ENCODE measurements around the gene HEY2. TPM values are rescaled to one million over a fixed set of nuclear protein-coding genes. Genes with fewer than 3 reads are reported as not detected.

The HEY2 gene
- total and polyA plus RNA-seq, 2 of the 8 experiments (the other 6 are each of a cell fraction or from before 2014, with no cell fraction given) = 9.1 to 16.2 TPM

DNA sequence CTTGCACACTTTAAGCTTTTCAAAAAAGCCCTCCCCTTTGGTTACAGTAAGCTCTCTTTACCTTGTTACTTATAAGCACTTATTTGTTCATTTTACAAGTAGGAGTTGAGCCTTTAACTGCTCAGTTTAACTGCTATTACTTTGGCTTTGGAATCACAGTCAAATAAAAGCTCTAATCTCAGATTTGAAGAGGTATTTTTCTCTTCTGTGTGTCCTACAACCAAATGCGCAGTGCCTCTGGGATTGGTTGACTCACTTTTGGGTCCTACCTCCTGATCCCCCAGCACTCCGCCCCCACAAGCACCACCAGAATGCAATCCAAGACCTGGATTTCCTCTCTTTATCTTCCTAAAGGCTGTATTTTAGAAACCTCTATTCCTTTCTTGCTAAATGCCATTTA is 43.8 kb downstream of the HEY2 start:
- Histone ChIP-seq H3K79me2 (ENCODE audit: control insufficient read depth in 1 of 2, insufficient read depth in 2 of 2, low read length in 2 of 2) (0 out of 4 replicates have a peak, but pooled peaks cover 0 to 5% of the 10 kb centered on the region in 2 experiments), H4K20me1 (replicated peaks in 1 of 2; ENCODE audit: control insufficient read depth in 1 of 2, insufficient read depth in 2 of 2, low read length in 2 of 2) (no peaks in the 10 kb centered on the region), H3K36me3 (ENCODE audit: control insufficient read depth in 2 of 4, insufficient read depth in 4 of 4, low read length in 3 of 4) (no peaks in the 10 kb centered on the region), H4K5ac (ENCODE audit: insufficient read length, low read depth, low read length) (no peak overlapping the region), H3K4ac (replicated peaks; ENCODE audit: insufficient read length, low read depth, low read length) (no peak overlapping the region), H3K4me3 (ENCODE audit: extremely low read depth in 1 of 4, insufficient read depth in 2 of 4, low read depth in 3 of 4, low read length in 4 of 4) (no peak overlapping the region), H2BK15ac (ENCODE audit: low read length) (no peak overlapping the region), H3K4me1 (replicated peaks in 1 of 4; ENCODE audit: control insufficient read depth in 3 of 4, insufficient read depth in 4 of 4, low read length in 3 of 4) (peaks cover 2 to 10% (median 4%) of the 10 kb centered on the region in 4 experiments; a peak in 4 of 7 replicates), H3K14ac (ENCODE audit: insufficient read length) (no peak overlapping the region), H2BK120ac (replicated peaks; ENCODE audit: low read depth, low read length) (no peak overlapping the region), H3K27me3 (replicated peaks in 1 of 4; ENCODE audit: control insufficient read depth in 3 of 4, extremely low read depth in 1 of 4, insufficient read depth in 3 of 4, low read length in 3 of 4) (no peaks in the 10 kb centered on the region; a peak in 1 of 7 replicates), H2AFZ (ENCODE audit: low read length) (no peak overlapping the region), H3K23ac (ENCODE audit: insufficient read length) (no peak overlapping the region), H4K8ac (ENCODE audit: extremely low read depth, insufficient read depth, low read length) (no peak overlapping the region), H3K23me2 (ENCODE audit: low read depth, low read length) (peaks cover 11% of the 10 kb centered on the region), H2BK12ac (ENCODE audit: low read depth, low read length) (no peak overlapping the region), H3K27ac (ENCODE audit: low read depth, low read length) (no peak overlapping the region), H3K9me3 (ENCODE audit: insufficient read depth in 2 of 2, low read depth in 1 of 2, low read length in 1 of 2) (no peaks in the 10 kb centered on the region), H3K79me1 (ENCODE audit: low read depth, low read length) (no peaks in the 10 kb centered on the region), H2BK5ac (ENCODE audit: low read depth, low read length) (no peak overlapping the region), H3K9ac (replicated peaks in 1 of 4; ENCODE audit: extremely low read depth in 1 of 4, low read depth in 3 of 4, low read length in 3 of 4) (no peak overlapping the region), H3K18ac (ENCODE audit: extremely low read depth, low read length) (no peak overlapping the region), H2AK5ac (ENCODE audit: low read depth, low read length) (no peak overlapping the region), H3K4me2 (ENCODE audit: insufficient read depth in 1 of 2, low read depth in 2 of 2, low read length in 2 of 2) (no peak overlapping the region), H3K56ac (replicated peaks; ENCODE audit: insufficient read length, low read depth, low read length) (no peak overlapping the region), H2BK20ac (ENCODE audit: low read length) (no peak overlapping the region), H4K91ac (replicated peaks; ENCODE audit: insufficient read length, low read length) (no peak overlapping the region)
- FAIRE-seq = no peak
- no peak for DNase-seq (ENCODE audit: low read depth in 1 of 2, low spot score in 2 of 2)
- ChIA-PET POLR2A (ENCODE audit: partially characterized antibody) (interaction anchor here (0.9 to 1.9 kb wide), 2 partner anchors 12 kb away, joined by 3 to 5 read pairs; no protein-coding TSS in a partner anchor), CTCF (ENCODE audit: partially characterized antibody) (interaction anchor here (0.8 to 4.1 kb wide), 7 partner anchors 8 to 160 kb away, joined by 3 to 18 read pairs (median 5); no protein-coding TSS in a partner anchor)
- TF ChIP-seq SP2 (IDR thresholded peaks at IDR 0.05; ENCODE audit: low read length) (no peak), TAF1 (IDR thresholded peaks at IDR 0.05; ENCODE audit: low read depth, low read length) (no peak), CBX5 (IDR thresholded peaks at IDR 0.05; ENCODE audit: low read depth, low read length) (no peak), JUND (IDR thresholded peaks at IDR 0.05; ENCODE audit: low read length) (no peak), ASH2L (IDR thresholded peaks at IDR 0.05; ENCODE audit: low read length) (no peak), CTBP2 (IDR thresholded peaks at IDR 0.05; ENCODE audit: borderline replicate concordance, insufficient read depth, insufficient read length, low read length) (no peak), CHD2 (IDR thresholded peaks at IDR 0.05; ENCODE audit: low read length) (no peak), BACH1 (IDR thresholded peaks at IDR 0.05; ENCODE audit: low read length) (no peak), POLR2A (IDR thresholded peaks at IDR 0.05; ENCODE audit: control extremely low read depth in 1 of 2, low read depth in 2 of 2, low read length in 2 of 2) (no peak), RBBP5 (IDR thresholded peaks at IDR 0.05; ENCODE audit: borderline replicate concordance, low read depth, low read length) (no peak), RFX5 (IDR thresholded peaks at IDR 0.05; ENCODE audit: borderline replicate concordance, low read depth, low read length) (no peak), TEAD4 (IDR thresholded peaks at IDR 0.05; ENCODE audit: low read depth, low read length) (no peak), POLR2AphosphoS5 (IDR thresholded peaks at IDR 0.05; ENCODE audit: low read depth, low read length) (no peak), CHD1 (IDR thresholded peaks at IDR 0.05; ENCODE audit: low read depth, low read length) (no peak)
- 55% methylated on average over 2 of the region's 2 CpGs; no CpG with 5 or more reads in 1 of the 2 experiments for WGBS, 2 experiments (ENCODE audit: extremely low coverage in 1 of 2, insufficient coverage in 1 of 2, insufficient read length in 1 of 2, insufficient replicate concordance in 2 of 2, low coverage in 1 of 2, low lambda C conversion rate in 2 of 2, missing lambda C conversion rate in 1 of 2)

Measured in H1 (cell line).